Endothelial cell of umbilical vein (primary cell): ENCODE results near the gene ASXL2. TPM values are rescaled to one million over a fixed set of nuclear protein-coding genes. Genes with fewer than 3 reads are reported as not detected.

Source experiments
- BruUV-seq: library from RNA; stranded (reverse); fragments of 400-500 nt; replicated peaks from 2 replicates; lab custom pipeline; 2021; lab: Mats Ljungman, UMichigan
- CTCF ChIA-PET: fragments of 300-600, 350-600 bp; sonication (Branson Sonifier 250); formaldehyde crosslinking; loops from one replicate; lab custom pipeline; 2021; ENCODE audit warnings: antibody characterized with exemption, inconsistent platforms; lab: Charles Lee
- POLR2A ChIA-PET: fragments of 300-600, 350-600 bp; sonication (Branson Sonifier 250); formaldehyde crosslinking; loops from one replicate; lab custom pipeline; 2021; ENCODE audit warnings: antibody characterized with exemption, inconsistent platforms; lab: Charles Lee
- DNase-seq: peaks from one replicate; pipeline ENCODE4 v3.0.0-alpha.2; 2011; ENCODE audit warnings: low read depth, low spot score
- FAIRE-seq: peaks from 2 replicates; lab custom pipeline; 2011; peaks lifted over from hg19 to GRCh38; lab: Jason Lieb, UNC
- H2AFZ ChIP-seq: 2 replicates; pipeline ENCODE4 v1.6.0; 2012; ENCODE audit warnings: low read depth, low read length, control low read depth, inconsistent platforms
- H3K27ac ChIP-seq: 2 replicates; pipeline ENCODE4 v1.5.1; 2011; ENCODE audit warnings: low read depth, mild to moderate bottlenecking, control low read depth, low read length, moderate library complexity; ENCODE audit not compliant: insufficient read depth
- H3K27me3 ChIP-seq, 2 experiments: 2 replicates each; pipeline versions ENCODE4 v1.6.0 to v1.6.1; 2011; ENCODE audit warnings: low read length in 2 of 2, mixed read lengths in 1 of 2; ENCODE audit not compliant: control insufficient read depth in 2 of 2, insufficient read depth in 2 of 2
- H3K36me3 ChIP-seq, 2 experiments: 2 replicates in 1 of 2; 3 replicates in 1 of 2; pipeline ENCODE4 v1.5.1; 2011; ENCODE audit warnings: low read length in 2 of 2, mild to moderate bottlenecking in 1 of 2, moderate library complexity in 1 of 2; ENCODE audit not compliant: control insufficient read depth in 2 of 2, insufficient read depth in 2 of 2; ENCODE audit errors: extremely low read depth in 1 of 2
- H3K4me1 ChIP-seq: 3 replicates; pipeline ENCODE4 v1.5.1; 2011; ENCODE audit warnings: mild to moderate bottlenecking, low read length; ENCODE audit not compliant: control insufficient read depth, insufficient read depth; ENCODE audit errors: extremely low read depth
- H3K4me2 ChIP-seq: 2 replicates; pipeline ENCODE4 v1.6.1; 2011; ENCODE audit warnings: low read length, control low read depth, mixed read lengths; ENCODE audit not compliant: insufficient read depth
- H3K4me3 ChIP-seq, 3 experiments: fragments of 200-600 bp in 1 of 3; sonication (generic), shearing (Covaris generic) in 1 of 3; replicated peaks in 1 of 3; 2 replicates each; pipeline ENCODE4 v1.5.1; 2011 to 2016; ENCODE audit warnings: control low read depth in 3 of 3, low read length in 3 of 3, mild to moderate bottlenecking in 2 of 3, inconsistent platforms in 1 of 3, low read depth in 1 of 3, moderate library complexity in 1 of 3; ENCODE audit not compliant: insufficient read depth in 1 of 3
- H3K79me2 ChIP-seq: 2 replicates; pipeline ENCODE4 v1.6.0; 2012; ENCODE audit warnings: low read length, inconsistent platforms; ENCODE audit not compliant: control insufficient read depth, insufficient read depth
- H3K9ac ChIP-seq: replicated peaks from 2 replicates; pipeline ENCODE3; 2011; ENCODE audit warnings: low read length, control low read depth; ENCODE audit not compliant: insufficient read depth; ENCODE audit errors: extremely low read depth
- H3K9me1 ChIP-seq: replicated peaks from 3 replicates; pipeline ENCODE4 v1.6.0; 2011; ENCODE audit warnings: mild to moderate bottlenecking, low read length; ENCODE audit not compliant: control insufficient read depth, insufficient read depth; ENCODE audit errors: extremely low read depth
- H3K9me3 ChIP-seq: replicated peaks from 2 replicates; pipeline ENCODE4 v1.5.1; 2012; ENCODE audit warnings: low read length, inconsistent platforms; ENCODE audit not compliant: control insufficient read depth, insufficient read depth
- H4K20me1 ChIP-seq: replicated peaks from 2 replicates; pipeline ENCODE3; 2011; ENCODE audit warnings: mild to moderate bottlenecking, low read length; ENCODE audit not compliant: control insufficient read depth, insufficient read depth; ENCODE audit errors: extremely low read depth
- EZH2 ChIP-seq: IDR thresholded peaks from 2 replicates; pipeline ENCODE4 v1.6.1; 2012; ENCODE audit warnings: borderline replicate concordance, low read depth, mild to moderate bottlenecking, moderate library complexity, low read length, inconsistent platforms; ENCODE audit not compliant: severe bottlenecking
- FOS ChIP-seq: IDR thresholded peaks from 2 replicates; pipeline ENCODE4 v1.6.1; 2011; ENCODE audit warnings: mild to moderate bottlenecking, low read length, moderate library complexity, borderline replicate concordance; ENCODE audit not compliant: insufficient read depth
- GATA2 ChIP-seq: IDR thresholded peaks from 2 replicates; pipeline ENCODE4 v1.7.0; 2011; ENCODE audit warnings: low read depth, mild to moderate bottlenecking, moderate library complexity, mixed read lengths, low read length; ENCODE audit not compliant: insufficient read length, insufficient read depth
- JUN ChIP-seq: IDR thresholded peaks from 2 replicates; pipeline ENCODE4 v1.6.1; 2011; ENCODE audit warnings: borderline replicate concordance, low read depth; ENCODE audit not compliant: insufficient read length, insufficient read depth
- MYC ChIP-seq: IDR thresholded peaks from one replicate; pipeline ENCODE4 v1.6.1; 2011; ENCODE audit warnings: mild to moderate bottlenecking, low read depth, low read length
- POLR2A ChIP-seq: IDR thresholded peaks from 2 replicates; pipeline ENCODE4 v1.6.1; 2012; ENCODE audit warnings: low read depth, mild to moderate bottlenecking, control low read depth, low read length
- POLR2AphosphoS5 ChIP-seq: IDR thresholded peaks from 2 replicates; pipeline ENCODE4 v1.6.1; 2012; ENCODE audit warnings: low read depth, mild to moderate bottlenecking, control low read depth, low read length, moderate library complexity; ENCODE audit not compliant: insufficient read depth
- dilution Hi-C: fragments of 300-500 bp; cut with MboI; formaldehyde crosslinking; loops from one replicate; pipeline ENCODE4 v1.15.0; 2019; ENCODE audit warnings: low sequenced_read_pairs; ENCODE audit not compliant: extremely low pct_ligation_motif_present
- intact Hi-C: fragments of 100-400 bp; cut with micrococcal nuclease; formaldehyde crosslinking; loops from one replicate; pipeline ENCODE4 v1.10.0; 2022
- polyA plus RNA-seq, 4 experiments: library from polyadenylated mRNA; depleted of rRNA in 3 of 4; stranded (reverse) in 3 of 4; unstranded in 1 of 4; fragments of >200 nt; gene quantifications; 2 replicates each; pipeline versions ENCODE4 v1.2.1 to v1.2.3, GENCODE V29; 2011 to 2012; ENCODE audit warnings: missing spikeins in 1 of 4
- small RNA-seq: library from RNA; depleted of rRNA; stranded (forward); fragments of <200 nt; gene quantifications from one replicate; pipeline ENCODE3, GENCODE V24; 2012; ENCODE audit warnings: low replicate concordance, low read depth; ENCODE audit not compliant: insufficient read depth, insufficient read length
- total RNA-seq: library from RNA; stranded (reverse); gene quantifications from 2 replicates; pipeline ENCODE4 v1.2.3, GENCODE V29; 2021
- TF ChIP-seq, protein P1 (sequence below), 2 donors: IDR thresholded peaks; 1 replicate in 1 of 2; 2 replicates in 1 of 2; pipeline ENCODE4 v1.5.1; 2011; ENCODE audit warnings: low read length in 2 of 2, mild to moderate bottlenecking in 2 of 2, moderate library complexity in 2 of 2, control low read depth in 1 of 2, inconsistent platforms in 1 of 2, low read depth in 1 of 2; ENCODE audit not compliant: insufficient read depth in 1 of 2; ENCODE audit errors: extremely low read depth in 1 of 2
- TF ChIP-seq, protein P2 (sequence below): IDR thresholded peaks from 2 replicates; pipeline ENCODE4 v1.6.1; 2011; ENCODE audit not compliant: insufficient read depth, insufficient read length

ASXL2 gene
- total and polyA plus RNA-seq, 2 donors (not counting 3 experiments of a cell fraction or from before 2014, with no cell fraction given), result 6.1 to 33.8 TPM

DNA sequence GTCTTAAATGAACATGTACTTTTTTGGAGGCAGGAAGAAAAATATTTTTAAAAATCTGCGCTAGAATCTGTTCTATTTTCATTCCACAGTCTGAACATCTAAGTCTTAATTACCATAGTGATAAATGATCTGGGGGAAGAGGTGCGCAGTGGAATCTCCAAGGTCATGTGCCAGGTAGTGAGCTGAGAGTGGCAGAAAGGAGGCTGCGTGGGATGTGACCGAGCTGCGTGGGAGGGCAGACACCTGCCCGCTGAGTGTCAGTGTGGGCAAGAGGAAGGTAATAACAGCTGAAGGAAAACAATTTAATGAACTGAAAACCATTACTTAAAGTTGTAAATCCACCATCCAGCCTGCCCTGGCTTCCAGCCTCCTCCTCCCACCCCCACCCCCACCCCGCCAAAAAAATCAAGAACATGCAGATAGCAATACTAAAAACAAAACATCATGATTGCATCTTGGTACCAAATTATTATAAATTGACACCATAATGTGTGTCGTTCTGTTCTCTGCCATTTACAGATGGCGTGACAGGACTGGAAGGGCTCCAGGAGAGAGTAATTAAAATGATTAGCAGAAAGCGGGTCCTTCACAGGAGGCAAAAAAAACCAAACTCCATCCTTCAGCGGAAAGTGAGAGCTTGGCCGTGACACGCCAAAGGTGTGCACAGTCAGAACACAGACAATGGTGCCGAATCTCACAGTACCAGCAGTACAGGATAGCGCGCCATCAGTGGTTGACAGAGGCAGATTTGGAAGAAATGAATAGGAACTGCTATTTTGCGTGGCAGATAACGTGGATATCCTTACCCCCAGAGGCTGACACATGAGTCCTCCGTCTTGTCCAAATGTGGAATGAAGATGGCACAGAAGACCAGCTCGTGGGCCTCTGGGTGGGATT lies 193.5 kb downstream of the ASXL2 start:
- ChIA-PET CTCF (interaction anchor here (1.5 to 1.9 kb wide), 2 partner anchors 16 to 78 kb away, joined by 6 to 12 read pairs; no protein-coding TSS in a partner anchor), POLR2A (no interaction called here)
- intact Hi-C loops (no loop called here), dilution Hi-C loops (no loop called here)
- BruUV-seq, result no TSS peak
- Histone ChIP-seq H3K36me3 (no peaks in the 10 kb centered on the region), H3K4me3 (no peak overlapping the region), H4K20me1 (no peaks in the 10 kb centered on the region), H3K4me2 (no peak overlapping the region), H3K79me2 (no peaks in the 10 kb centered on the region), H3K9ac (no peak overlapping the region), H3K9me1 (no peaks in the 10 kb centered on the region), H2AFZ (no peak overlapping the region), H3K27ac (no peak overlapping the region), H3K4me1 (no peaks in the 10 kb centered on the region), H3K27me3 (peaks cover 6% of the 10 kb centered on the region in 2 experiments), H3K9me3 (no peaks in the 10 kb centered on the region)
- DNase-seq (no peak), FAIRE-seq (no peak)
- TF ChIP-seq JUN (no peak), POLR2A (no peak), MYC (no peak), GATA2 (no peak), EZH2 (no peak), FOS (no peak), POLR2AphosphoS5 (no peak)
- TF ChIP-seq, protein P1, sequence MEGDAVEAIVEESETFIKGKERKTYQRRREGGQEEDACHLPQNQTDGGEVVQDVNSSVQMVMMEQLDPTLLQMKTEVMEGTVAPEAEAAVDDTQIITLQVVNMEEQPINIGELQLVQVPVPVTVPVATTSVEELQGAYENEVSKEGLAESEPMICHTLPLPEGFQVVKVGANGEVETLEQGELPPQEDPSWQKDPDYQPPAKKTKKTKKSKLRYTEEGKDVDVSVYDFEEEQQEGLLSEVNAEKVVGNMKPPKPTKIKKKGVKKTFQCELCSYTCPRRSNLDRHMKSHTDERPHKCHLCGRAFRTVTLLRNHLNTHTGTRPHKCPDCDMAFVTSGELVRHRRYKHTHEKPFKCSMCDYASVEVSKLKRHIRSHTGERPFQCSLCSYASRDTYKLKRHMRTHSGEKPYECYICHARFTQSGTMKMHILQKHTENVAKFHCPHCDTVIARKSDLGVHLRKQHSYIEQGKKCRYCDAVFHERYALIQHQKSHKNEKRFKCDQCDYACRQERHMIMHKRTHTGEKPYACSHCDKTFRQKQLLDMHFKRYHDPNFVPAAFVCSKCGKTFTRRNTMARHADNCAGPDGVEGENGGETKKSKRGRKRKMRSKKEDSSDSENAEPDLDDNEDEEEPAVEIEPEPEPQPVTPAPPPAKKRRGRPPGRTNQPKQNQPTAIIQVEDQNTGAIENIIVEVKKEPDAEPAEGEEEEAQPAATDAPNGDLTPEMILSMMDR (IDR thresholded peaks at IDR 0.05; ENCODE audit: extremely low read depth in 1 of 2, insufficient read depth in 1 of 2, low read depth in 1 of 2, low read length in 2 of 2), result no peak
- TF ChIP-seq, protein P2, sequence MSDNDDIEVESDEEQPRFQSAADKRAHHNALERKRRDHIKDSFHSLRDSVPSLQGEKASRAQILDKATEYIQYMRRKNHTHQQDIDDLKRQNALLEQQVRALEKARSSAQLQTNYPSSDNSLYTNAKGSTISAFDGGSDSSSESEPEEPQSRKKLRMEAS, result no peak

Small RNA genes lying within 50 kb of the gene (small RNA-seq; reads per million reads assigned to genes)
- gene NDUFB4P4, result not detected
- gene RF00019, result not detected

Other genes with a start within 250 kb of the ASXL2 start
- gene DTNB, start 204.9 kb downstream of the ASXL2 start, total RNA-seq, result 13.9 and 17.0 TPM in 2 replicates
- gene DTNB, start 204.9 kb downstream of the ASXL2 start, polyA plus RNA-seq, result 11.0 and 11.5 TPM in 2 replicates
- 40.7 and 42.1 TPM in 2 replicates for gene KIF3C, start 104.0 kb upstream of the ASXL2 start, total RNA-seq
- gene KIF3C, start 104.0 kb upstream of the ASXL2 start, polyA plus RNA-seq, result 9.9 and 11.4 TPM in 2 replicates
- 104 and 105 TPM in 2 replicates for gene RAB10, start 155.6 kb upstream of the ASXL2 start, total RNA-seq
- gene RAB10, start 155.6 kb upstream of the ASXL2 start, polyA plus RNA-seq, result 37.2 and 45.1 TPM in 2 replicates